H9 (cell line): ENCODE results near the gene ZNF213. TPM values are rescaled to one million over a fixed set of nuclear protein-coding genes. Genes with fewer than 3 reads are reported as not detected.

Source experiments
- DNase-seq: peaks from one replicate; pipeline ENCODE4 v3.0.0-alpha.2; 2017
- H2AFZ ChIP-seq: one replicate; pipeline ENCODE4 v1.6.1; 2013; ENCODE audit warnings: mild to moderate bottlenecking, low read length, control low read depth, moderate library complexity
- H2AK5ac ChIP-seq: 2 replicates; pipeline ENCODE4 v1.6.1; 2013; ENCODE audit warnings: low read length, control low read depth, mixed read lengths; ENCODE audit not compliant: insufficient read length
- H2BK120ac ChIP-seq: one replicate; pipeline ENCODE4 v1.6.1; 2013; ENCODE audit warnings: low read depth, mild to moderate bottlenecking, low read length, control low read depth, inconsistent platforms; ENCODE audit not compliant: poor library complexity, severe bottlenecking
- H2BK12ac ChIP-seq: 2 replicates; pipeline ENCODE4 v1.6.1; 2013; ENCODE audit warnings: low read length, control low read depth, mixed read lengths, low read depth; ENCODE audit not compliant: insufficient read length
- H2BK15ac ChIP-seq: 2 replicates; pipeline ENCODE4 v1.6.1; 2013; ENCODE audit warnings: low read depth, low read length, control low read depth
- H2BK20ac ChIP-seq: one replicate; pipeline ENCODE4 v1.6.1; 2013; ENCODE audit warnings: low read depth, mild to moderate bottlenecking, low read length, control low read depth, inconsistent platforms; ENCODE audit not compliant: poor library complexity, severe bottlenecking
- H2BK5ac ChIP-seq: 2 replicates; pipeline ENCODE4 v1.6.1; 2013; ENCODE audit warnings: low read length, control low read depth, mixed read lengths; ENCODE audit not compliant: insufficient read length
- H3K14ac ChIP-seq: 2 replicates; pipeline ENCODE4 v1.6.1; 2013; ENCODE audit warnings: low read length, control low read depth; ENCODE audit not compliant: insufficient read depth
- H3K18ac ChIP-seq: 2 replicates; pipeline ENCODE4 v1.6.1; 2013; ENCODE audit warnings: low read depth, mild to moderate bottlenecking, mixed read lengths, low read length, control low read depth; ENCODE audit not compliant: insufficient read length
- H3K23ac ChIP-seq: 2 replicates; pipeline ENCODE4 v1.6.1; 2013; ENCODE audit warnings: low read length, control low read depth, mixed read lengths, low read depth; ENCODE audit not compliant: insufficient read length
- H3K23me2 ChIP-seq: 2 replicates; pipeline ENCODE4 v1.6.1; 2013; ENCODE audit warnings: low read depth, mild to moderate bottlenecking, mixed read lengths, low read length, control low read depth; ENCODE audit not compliant: insufficient read length, poor library complexity, severe bottlenecking
- H3K27ac ChIP-seq: 2 replicates; pipeline ENCODE4 v1.5.1; 2013; ENCODE audit warnings: low read length, control low read depth, mixed read lengths, low read depth; ENCODE audit not compliant: insufficient read length
- H3K27me3 ChIP-seq: 2 replicates; pipeline ENCODE4 v1.6.1; 2013; ENCODE audit warnings: low read length, control low read depth, inconsistent platforms; ENCODE audit not compliant: insufficient read depth
- H3K4ac ChIP-seq: 2 replicates; pipeline ENCODE4 v1.6.1; 2013; ENCODE audit warnings: low read depth, mild to moderate bottlenecking, control low read depth, inconsistent platforms, low read length, moderate library complexity
- H3K4me1 ChIP-seq: 2 replicates; pipeline ENCODE4 v1.6.1; 2013; ENCODE audit warnings: low read length, control low read depth, inconsistent platforms; ENCODE audit not compliant: insufficient read depth
- H3K4me2 ChIP-seq: 2 replicates; pipeline ENCODE4 v1.6.1; 2013; ENCODE audit warnings: low read length, control low read depth, mixed read lengths; ENCODE audit not compliant: insufficient read length, insufficient read depth
- H3K56ac ChIP-seq: 2 replicates; pipeline ENCODE4 v1.6.1; 2013; ENCODE audit warnings: low read depth, mild to moderate bottlenecking, mixed read lengths, low read length, control low read depth; ENCODE audit not compliant: insufficient read length
- H3K79me1 ChIP-seq: 2 replicates; pipeline ENCODE4 v1.6.1; 2013; ENCODE audit warnings: low read depth, mild to moderate bottlenecking, moderate library complexity, low read length, control low read depth, inconsistent platforms; ENCODE audit not compliant: insufficient read depth, poor library complexity, severe bottlenecking
- H3K79me2 ChIP-seq: 2 replicates; pipeline ENCODE4 v1.6.1; 2013; ENCODE audit warnings: low read length, control low read depth, inconsistent platforms; ENCODE audit not compliant: insufficient read depth
- H3K9ac ChIP-seq: 2 replicates; pipeline ENCODE4 v1.6.1; 2013; ENCODE audit warnings: low read length, control low read depth, mixed read lengths; ENCODE audit not compliant: insufficient read length; ENCODE audit errors: extremely low read depth
- H3K9me3 ChIP-seq: one replicate; pipeline ENCODE4 v1.6.1; 2013; ENCODE audit warnings: low read depth, low read length, inconsistent platforms; ENCODE audit not compliant: control insufficient read depth
- H3T11ph ChIP-seq: one replicate; pipeline ENCODE4 v1.6.1; 2013; ENCODE audit warnings: mild to moderate bottlenecking, low read length, control low read depth, inconsistent platforms
- H4K20me1 ChIP-seq: one replicate; pipeline ENCODE4 v1.6.1; 2013; ENCODE audit not compliant: control insufficient read depth, insufficient read length, insufficient read depth
- H4K5ac ChIP-seq: 2 replicates; pipeline ENCODE4 v1.6.1; 2013; ENCODE audit warnings: low read depth, mild to moderate bottlenecking, mixed read lengths, low read length, control low read depth; ENCODE audit not compliant: insufficient read length
- H4K8ac ChIP-seq: replicated peaks from 2 replicates; pipeline ENCODE4 v1.6.1; 2013; ENCODE audit warnings: low read length, control low read depth, mixed read lengths, low read depth; ENCODE audit not compliant: insufficient read length
- H4K91ac ChIP-seq: 2 replicates; pipeline ENCODE4 v1.6.1; 2013; ENCODE audit warnings: low read depth, mild to moderate bottlenecking, moderate library complexity, mixed read lengths, low read length, control low read depth; ENCODE audit not compliant: insufficient read length
- H3K27ac Mint-ChIP-seq, 3 experiments: 2 replicates in 2 of 3; 3 replicates in 1 of 3; pipeline ENCODE4 v1.8.0; 2020 to 2021; ENCODE audit warnings: mixed read lengths in 3 of 3, mild to moderate bottlenecking in 1 of 3, moderate library complexity in 1 of 3
- H3K27me3 Mint-ChIP-seq: 2 replicates; pipeline ENCODE4 v1.8.0; 2021; ENCODE audit warnings: low read depth, mild to moderate bottlenecking, moderate library complexity, mixed read lengths
- H3K36me3 Mint-ChIP-seq, 3 experiments: 2 replicates in 2 of 3; 3 replicates in 1 of 3; pipeline ENCODE4 v1.8.0; 2020 to 2021; ENCODE audit warnings: low read depth in 3 of 3, mixed read lengths in 3 of 3; ENCODE audit not compliant: insufficient read depth in 1 of 3
- H3K4me1 Mint-ChIP-seq, 2 experiments: 2 replicates each; pipeline ENCODE4 v1.8.0; 2020; ENCODE audit warnings: mixed read lengths in 2 of 2
- H3K4me3 Mint-ChIP-seq, 2 experiments: 2 replicates in 1 of 2; 3 replicates in 1 of 2; pipeline ENCODE4 v1.8.0; 2020 to 2021; ENCODE audit warnings: mild to moderate bottlenecking in 2 of 2, mixed read lengths in 2 of 2, moderate library complexity in 1 of 2
- H3K9me3 Mint-ChIP-seq, 2 experiments: 2 replicates in 1 of 2; 3 replicates in 1 of 2; pipeline ENCODE4 v1.8.0; 2020; ENCODE audit warnings: mild to moderate bottlenecking in 2 of 2, mixed read lengths in 2 of 2, moderate library complexity in 1 of 2
- CTCF ChIP-seq: fragments of 200-600 bp; sonication (generic); conservative IDR thresholded peaks from 3 replicates; pipeline ENCODE4 v1.8.0; 2021; ENCODE audit warnings: antibody characterized with exemption, mild to moderate bottlenecking
- WGBS: extraction: QIAGEN DNeasy Blood & Tissue Kit; methylation state at CpG from one replicate; pipeline ENCODE4 v1.1.7; 2013; ENCODE audit warnings: missing lambda C conversion rate, low lambda C conversion rate, mixed read lengths; ENCODE audit not compliant: insufficient read length; ENCODE audit errors: extremely low coverage; 5-methylcytosine and 5-hydroxymethylcytosine counted together
- total RNA-seq: library from RNA; stranded (reverse); gene quantifications from 2 replicates; pipeline ENCODE4 v1.2.1, GENCODE V29; 2021

ZNF213 gene
- total RNA-seq, 1 experiment from 2014 or later = 6.4 TPM

DNA sequence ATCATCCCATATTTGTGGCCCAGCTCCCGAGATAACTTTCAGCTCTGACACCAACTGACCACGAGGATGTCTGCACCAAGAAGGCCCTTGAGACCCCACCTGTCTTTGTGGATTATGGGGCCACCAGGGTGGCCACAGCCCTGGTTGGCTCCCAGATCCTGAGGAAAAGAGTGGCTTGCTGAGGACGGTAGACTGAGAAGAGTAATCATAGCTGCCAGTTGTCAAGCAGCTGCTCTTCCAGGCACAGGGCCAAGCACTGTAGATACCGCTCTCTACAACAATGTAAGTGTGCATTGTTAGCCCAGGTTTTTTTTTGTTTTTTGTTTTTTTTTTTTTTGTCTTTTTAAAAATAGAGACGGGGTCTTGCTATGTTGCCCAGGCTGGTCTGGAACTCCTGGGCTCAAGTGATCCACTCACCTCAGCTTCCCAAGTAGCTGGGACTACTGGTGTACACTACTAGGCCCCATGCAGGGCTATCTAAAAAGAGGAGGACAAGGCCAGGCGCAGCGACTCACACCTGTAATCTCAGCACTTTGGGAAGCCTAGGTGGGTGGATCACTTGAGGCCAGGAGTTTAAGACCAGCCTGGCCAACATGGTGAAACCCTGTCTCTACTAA lies 12.9 kb upstream of the ZNF213 start:
- Mint-ChIP-seq H3K27ac (0 out of 7 replicates have a peak overlapping the region, but pooled peaks of 1 of the 3 experiments have one; percentile 65), H3K4me1 (peaks cover 19 to 30% of the 10 kb centered on the region in 2 experiments), H3K9me3 (no peaks in the 10 kb centered on the region), H3K36me3 (peaks cover 6 to 28% (median 18%) of the 10 kb centered on the region in 3 experiments), H3K27me3 (no peaks in the 10 kb centered on the region; the same call in 1 of the 2 replicates), H3K4me3 (no peak overlapping the region)
- no CpG with 5 or more reads among the region's 7 CpGs for WGBS
- Histone ChIP-seq H2BK120ac (no peak overlapping the region), H3K23ac (no peak overlapping the region), H4K91ac (no peak overlapping the region), H3K27me3 (no peaks in the 10 kb centered on the region), H3K79me1 (no peaks in the 10 kb centered on the region), H3K9ac (no peak overlapping the region), H2AFZ (no peak overlapping the region), H3K9me3 (no peaks in the 10 kb centered on the region), H3K56ac (no peak overlapping the region), H3K4me1 (no peaks in the 10 kb centered on the region), H2AK5ac (no peak overlapping the region), H2BK15ac (no peak overlapping the region), H2BK5ac (no peak overlapping the region), H2BK20ac (no peak overlapping the region), H3K27ac (no peak overlapping the region), H4K20me1 (no peaks in the 10 kb centered on the region), H3K18ac (no peak overlapping the region), H3K4me2 (no peak overlapping the region), H3K23me2 (peaks cover 13% of the 10 kb centered on the region), H2BK12ac (no peak overlapping the region), H4K5ac (no peak overlapping the region), H3K14ac (no peak overlapping the region), H4K8ac (no peak overlapping the region), H3K79me2 (no peaks in the 10 kb centered on the region), H3T11ph (no peak overlapping the region), H3K4ac (no peak overlapping the region)
- TF ChIP-seq CTCF = no peak
- no peak for DNase-seq
